GM19099 (cell line): ENCODE measurements around the gene CALML4.

Source experiments
- POLR2A ChIP-seq: IDR thresholded peaks from 3 replicates; pipeline ENCODE4 v1.6.1; 2011; ENCODE audit warnings: low read depth; ENCODE audit not compliant: insufficient read length; ENCODE audit errors: extremely low read depth

CALML4 gene

DNA sequence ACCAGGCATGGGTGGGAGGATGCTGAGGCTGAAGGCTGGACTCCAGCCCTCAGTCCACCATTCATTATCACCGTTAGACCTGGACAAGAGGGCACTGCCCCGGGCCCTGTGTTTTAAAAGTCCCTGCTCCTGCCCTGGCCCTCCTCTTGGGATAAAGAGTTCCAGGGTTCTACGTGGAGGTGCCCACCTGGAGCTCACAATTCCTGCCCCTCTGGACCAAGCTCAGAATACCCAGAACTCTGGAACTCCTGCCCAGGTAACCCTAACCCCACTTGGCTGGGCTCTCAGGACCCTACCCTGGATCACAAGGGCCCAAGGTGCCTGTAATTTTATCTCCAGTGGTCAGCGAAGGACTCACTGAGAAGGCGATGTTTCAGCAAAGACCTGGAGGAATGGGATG is 1.2 kb downstream of the CALML4 start:
- TF ChIP-seq POLR2A = no peak

GRCh38 chr15:68203486-68203885 is 1.6 kb downstream of the CALML4 start:
- no peak for TF ChIP-seq POLR2A

DNA sequence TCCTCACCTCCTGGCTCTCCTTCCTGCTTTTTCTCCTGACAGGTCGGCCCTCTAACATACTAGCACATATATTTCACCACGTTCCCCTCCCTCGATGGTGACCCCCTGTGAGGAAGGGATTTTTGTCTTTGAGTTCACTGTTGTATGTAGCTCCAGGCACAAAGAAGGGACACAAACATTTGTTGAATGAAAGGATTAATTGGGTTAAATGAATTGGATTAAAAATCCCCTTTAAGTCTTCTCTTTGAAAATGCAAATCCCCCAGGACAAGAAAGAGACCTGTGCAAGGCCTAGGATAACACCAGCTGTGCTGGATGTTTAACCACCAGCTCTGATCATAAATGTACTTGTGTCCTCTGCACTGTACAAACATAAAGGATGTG is 3.3 kb downstream of the CALML4 start:
- TF ChIP-seq POLR2A = no peak

DNA sequence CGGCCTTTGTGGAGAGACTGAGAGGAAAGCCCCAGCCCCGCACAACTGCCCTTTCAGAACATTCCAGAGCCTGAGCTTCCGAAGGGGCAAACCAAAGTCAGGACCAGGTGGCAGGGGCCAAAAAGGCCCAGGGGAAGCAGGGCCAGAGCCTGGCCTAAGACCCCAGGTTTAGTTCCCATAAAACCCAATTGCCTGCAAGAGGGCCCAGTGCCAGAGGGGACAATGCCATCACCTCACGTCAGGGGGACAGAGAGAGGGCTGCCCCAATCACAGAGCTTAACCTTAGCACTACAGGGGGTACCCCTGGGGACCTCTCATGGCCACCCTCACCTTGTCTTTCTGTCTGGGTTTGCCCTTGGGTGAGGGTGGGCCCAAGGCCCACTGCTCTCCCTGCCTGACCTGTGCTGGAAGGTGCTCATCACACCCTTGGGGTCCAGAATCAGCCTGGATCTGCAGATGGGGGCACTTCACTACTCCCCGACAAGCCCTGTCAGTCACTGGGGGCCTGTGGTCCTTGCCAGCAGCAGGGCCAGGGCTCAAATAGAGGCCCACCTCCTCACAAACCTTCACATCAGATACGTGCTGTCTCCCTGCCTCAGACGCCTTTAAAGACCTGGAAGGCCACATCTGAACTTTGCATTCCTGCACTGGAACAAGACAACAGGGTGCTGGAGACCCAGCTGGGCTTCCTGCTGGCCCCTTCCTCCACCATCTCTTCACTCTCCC is 3.8 kb downstream of the CALML4 start:
- no peak for TF ChIP-seq POLR2A

DNA sequence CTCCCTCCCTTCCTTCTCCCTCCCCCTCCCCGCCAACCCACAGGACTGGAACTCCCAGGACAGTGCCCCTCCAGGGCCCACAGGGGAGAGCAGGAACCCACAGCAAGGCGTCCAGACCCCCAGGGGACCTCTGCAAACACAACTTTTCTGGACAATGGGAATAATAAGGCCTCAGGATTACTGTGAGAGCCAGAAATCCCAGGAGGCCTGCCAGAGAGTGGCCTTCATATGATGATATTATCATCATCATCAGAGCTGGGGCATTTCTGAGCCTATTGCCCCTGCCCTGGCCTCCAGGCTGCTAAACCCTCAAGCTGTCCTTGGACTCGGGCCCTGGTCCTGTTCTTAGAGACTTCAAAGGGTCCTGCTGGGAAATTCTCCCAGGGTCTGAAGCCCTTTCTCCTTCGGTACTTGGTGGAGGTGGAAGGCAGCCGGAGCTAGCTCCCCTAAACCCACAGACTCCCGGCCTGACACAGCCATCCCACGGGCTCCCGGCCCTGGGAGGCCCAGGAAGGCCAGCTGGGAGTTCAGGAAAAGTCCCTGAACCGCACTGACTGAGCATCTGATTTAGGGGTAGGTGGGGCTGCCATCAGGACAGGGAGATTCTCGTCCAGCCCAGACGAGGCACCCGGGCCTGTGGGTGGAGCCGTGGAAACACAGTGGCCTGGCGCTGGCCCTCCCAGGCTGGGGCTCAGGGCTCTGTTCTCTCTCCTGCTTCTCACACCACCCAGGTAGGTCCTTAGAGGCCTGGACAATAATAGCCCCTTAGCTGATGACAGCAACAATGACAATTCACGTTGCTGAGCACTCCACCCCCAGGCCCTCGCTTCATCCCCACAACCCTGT is 4.9 kb downstream of the CALML4 start:
- no peak for TF ChIP-seq POLR2A

GRCh38 chr15:68199340-68199739 is 5.8 kb downstream of the CALML4 start:
- no peak for TF ChIP-seq POLR2A

- TF ChIP-seq POLR2A = no peak
Observed at GRCh38 chr15:68197661-68198437, 7.3 kb downstream of the CALML4 start.

DNA sequence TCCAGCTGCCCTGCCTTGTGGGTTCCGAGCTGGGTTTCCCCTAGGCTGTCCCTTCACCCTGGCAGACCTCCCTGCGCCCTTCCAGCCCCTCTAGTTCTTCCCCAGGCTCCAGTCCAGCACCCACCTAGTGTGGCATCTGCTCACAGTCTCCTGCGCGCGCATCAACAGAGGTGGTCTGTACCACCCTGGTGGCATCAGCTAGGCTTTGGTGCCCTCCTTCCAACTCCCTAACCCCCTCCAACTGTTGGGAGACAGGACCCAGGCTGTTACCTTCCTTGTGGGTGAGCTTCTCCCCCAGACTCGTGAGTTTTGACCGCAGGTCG is 8.0 kb downstream of the CALML4 start:
- TF ChIP-seq POLR2A = no peak

GRCh38 chr15:68196445-68197169 is 8.5 kb downstream of the CALML4 start:
- TF ChIP-seq POLR2A = no peak

- no peak for TF ChIP-seq POLR2A
Observed at GRCh38 chr15:68195336-68196112, 9.6 kb downstream of the CALML4 start.

DNA sequence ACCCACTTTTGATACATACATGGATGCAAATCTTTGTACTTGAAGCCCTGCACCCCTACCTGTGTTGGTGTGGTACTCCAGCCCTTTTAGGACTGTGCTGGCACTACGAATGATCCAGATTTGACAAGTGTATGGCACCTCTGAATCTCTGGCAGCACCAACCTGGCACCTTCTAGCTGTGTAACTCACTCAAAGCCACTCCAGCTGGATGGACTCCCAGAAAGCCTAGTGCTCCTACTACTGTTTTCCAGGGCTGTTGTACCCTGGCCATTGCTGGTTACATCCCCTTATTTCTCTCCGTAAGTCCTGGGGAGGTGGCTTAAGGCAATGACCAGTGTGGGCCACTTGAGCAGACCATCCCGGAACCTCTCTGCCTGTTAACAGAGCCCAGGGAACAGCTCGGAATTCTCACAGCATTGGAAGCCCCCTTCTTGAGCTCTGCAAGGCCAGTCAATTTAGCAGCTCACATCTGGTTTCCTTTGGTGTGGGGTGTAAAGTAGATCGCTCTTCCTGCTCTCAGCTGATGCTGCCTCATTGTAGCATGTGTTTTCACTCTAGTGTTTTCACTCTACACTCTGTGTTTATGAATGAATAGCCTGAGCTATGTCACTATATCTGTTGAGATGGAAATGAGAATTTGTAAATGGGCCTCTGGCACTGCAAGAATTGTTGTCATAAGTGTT is 12.2 kb downstream of the CALML4 start:
- no peak for TF ChIP-seq POLR2A

DNA sequence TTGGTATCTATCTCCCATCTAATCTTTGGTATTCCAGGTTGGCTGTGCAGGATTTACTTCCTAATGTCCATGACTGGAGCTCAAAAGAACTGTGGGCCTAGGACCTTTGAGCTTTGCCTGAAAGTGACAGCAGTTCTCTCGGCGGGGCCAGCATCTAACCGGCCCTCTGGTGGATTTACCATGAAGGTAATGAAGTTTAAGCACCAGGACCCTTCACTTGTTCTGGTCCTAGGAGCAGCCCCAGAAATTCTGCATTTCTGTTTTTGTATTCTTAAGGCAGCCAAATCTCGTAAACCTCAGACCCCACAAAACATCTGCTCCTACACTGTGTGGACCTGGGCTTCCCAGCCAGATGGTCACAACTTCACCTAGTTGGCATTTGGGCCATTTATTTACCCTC is 13.0 kb downstream of the CALML4 start:
- no peak for TF ChIP-seq POLR2A

DNA sequence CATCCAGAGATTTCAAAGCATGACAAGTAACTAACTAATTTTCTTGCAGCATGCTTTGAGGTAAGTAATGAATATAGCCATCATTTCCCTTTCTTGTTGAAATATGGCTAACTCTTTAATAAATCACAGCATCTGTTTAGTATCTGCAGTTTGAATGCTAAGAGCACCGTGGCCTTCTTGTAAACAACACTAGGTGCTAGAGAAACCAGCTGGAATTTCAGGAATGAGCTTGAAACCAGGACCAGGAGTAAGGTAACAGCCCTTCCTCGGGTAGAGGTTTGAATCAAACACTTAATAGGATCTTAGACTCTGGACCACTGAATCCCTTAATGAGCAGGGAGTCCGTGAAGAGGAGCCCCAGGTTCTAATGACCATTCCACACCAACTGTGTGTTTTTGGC is 13.6 kb downstream of the CALML4 start:
- no peak for TF ChIP-seq POLR2A

DNA sequence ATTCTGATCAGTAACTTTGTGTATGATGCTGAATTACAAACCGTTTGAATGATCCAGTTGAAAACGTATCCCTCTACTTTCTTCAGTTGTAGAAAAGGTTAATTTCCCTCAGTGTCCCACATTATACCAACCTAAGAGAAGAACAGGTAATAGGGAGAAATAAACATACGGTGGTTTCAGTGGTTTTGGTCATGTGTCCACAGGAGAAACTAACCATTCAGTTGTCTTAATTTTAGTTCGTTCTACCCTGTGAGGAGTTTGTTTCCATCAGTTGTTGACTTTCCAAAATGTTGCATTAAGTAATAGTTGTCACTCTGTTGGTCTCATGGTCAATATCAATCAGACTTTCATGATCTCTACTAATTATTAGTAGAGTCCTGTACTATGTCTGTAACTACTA is 15.1 kb downstream of the CALML4 start:
- no peak for TF ChIP-seq POLR2A
